Panc1 (cell line): ENCODE results near the gene MYH10. TPM values are rescaled to one million over a fixed set of nuclear protein-coding genes. Genes with fewer than 3 reads are reported as not detected.

ENCODE experiments used
- ATAC-seq: fragments of 200-7000 bp; cut with Tn5 transposase; 2 replicates; pipeline ENCODE4 v1.9.1; 2020; ENCODE audit warnings: mild to moderate bottlenecking, moderate library complexity
- BruUV-seq: library from RNA; stranded (reverse); fragments of 400-500 nt; replicated peaks from 2 replicates; lab custom pipeline; 2021; lab: Mats Ljungman, UMichigan
- CTCF ChIA-PET: fragments of 300-600 bp; sonication (Branson Sonifier 250); formaldehyde crosslinking; loops from one replicate; lab custom pipeline; 2022; ENCODE audit warnings: antibody characterized with exemption; lab: Charles Lee
- POLR2A ChIA-PET: fragments of 300-600 bp; sonication (Branson Sonifier 250); formaldehyde crosslinking; loops from one replicate; lab custom pipeline; 2022; ENCODE audit warnings: antibody characterized with exemption; lab: Charles Lee
- DNase-seq: peaks from one replicate; pipeline ENCODE4 v3.0.0-alpha.2; 2010; ENCODE audit warnings: low read depth, low spot score
- H3K27ac ChIP-seq: 2 replicates; pipeline ENCODE4 v1.5.1; 2011; ENCODE audit warnings: mild to moderate bottlenecking, low read length, inconsistent platforms
- H3K27me3 ChIP-seq: fragments of 200-500 bp; sonication (Bioruptor generic); 2 replicates; pipeline ENCODE4 v1.6.0; 2014; ENCODE audit warnings: low read length, inconsistent platforms; ENCODE audit not compliant: control insufficient read depth, insufficient read depth
- H3K36me3 ChIP-seq: fragments of 200-500 bp; sonication (Bioruptor generic); 2 replicates; pipeline ENCODE4 v1.5.1; 2014; ENCODE audit warnings: inconsistent platforms, mild to moderate bottlenecking, low read length, moderate library complexity; ENCODE audit not compliant: control insufficient read depth, insufficient read depth
- H3K4me1 ChIP-seq: 2 replicates; pipeline ENCODE4 v1.5.1; 2011; ENCODE audit warnings: inconsistent platforms, mild to moderate bottlenecking, low read length, moderate library complexity; ENCODE audit not compliant: control insufficient read depth, insufficient read depth
- H3K4me3 ChIP-seq, 2 experiments: 2 replicates each; pipeline ENCODE4 v1.5.1; 2011 to 2012; ENCODE audit warnings: low read depth in 2 of 2, low read length in 2 of 2, mild to moderate bottlenecking in 2 of 2, inconsistent platforms in 1 of 2, moderate library complexity in 1 of 2
- H3K9me3 ChIP-seq: fragments of 200-500 bp; sonication (Bioruptor generic); 2 replicates; pipeline ENCODE4 v1.5.1; 2014; ENCODE audit warnings: low read depth, mild to moderate bottlenecking, inconsistent platforms, low read length, moderate library complexity; ENCODE audit not compliant: control insufficient read depth, insufficient read depth
- CTCF ChIP-seq: fragments of 450-650 bp; IDR thresholded peaks from 2 replicates; pipeline ENCODE4 v1.5.1; 2017; ENCODE audit warnings: mild to moderate bottlenecking
- POLR2AphosphoS5 ChIP-seq: IDR thresholded peaks from 2 replicates; pipeline ENCODE4 v1.6.1; 2012; ENCODE audit warnings: mild to moderate bottlenecking, low read depth, low read length, moderate library complexity
- SIN3A ChIP-seq: IDR thresholded peaks from 2 replicates; pipeline ENCODE4 v1.6.1; 2012; ENCODE audit warnings: low read depth, mild to moderate bottlenecking, low read length, moderate library complexity, borderline replicate concordance; ENCODE audit not compliant: insufficient read depth
- TCF7L2 ChIP-seq: IDR thresholded peaks from 2 replicates; pipeline ENCODE4 v1.6.1; 2011; ENCODE audit warnings: mild to moderate bottlenecking, low read depth, low read length, inconsistent platforms
- in situ Hi-C: cut with HindIII; loops from 2 replicates; pipeline ENCODE4 v1.10.0; 2016; ENCODE audit warnings: low sequenced_read_pairs, low pct_unique_long_range_greater_than_20kb
- intact Hi-C: fragments of 100-400 bp; cut with micrococcal nuclease; formaldehyde crosslinking; loops from one replicate; pipeline ENCODE4 v1.10.0; 2022; ENCODE audit not compliant: unreplicated experiment
- total RNA-seq: library from RNA; stranded (reverse); gene quantifications from one replicate; pipeline ENCODE4 v1.2.1, GENCODE V29; 2021; ENCODE audit not compliant: unreplicated experiment
- TF ChIP-seq, protein P1 (sequence below), 2 experiments: IDR thresholded peaks; 2 replicates each; pipeline ENCODE4 v1.6.1; 2011 to 2012; ENCODE audit warnings: low read depth in 2 of 2, control low read depth in 1 of 2, low read length in 1 of 2, mild to moderate bottlenecking in 1 of 2, moderate library complexity in 1 of 2; ENCODE audit not compliant: insufficient read depth in 1 of 2

Gene MYH10
- total RNA-seq, 1 experiment from 2014 or later: 36.5 TPM

DNA sequence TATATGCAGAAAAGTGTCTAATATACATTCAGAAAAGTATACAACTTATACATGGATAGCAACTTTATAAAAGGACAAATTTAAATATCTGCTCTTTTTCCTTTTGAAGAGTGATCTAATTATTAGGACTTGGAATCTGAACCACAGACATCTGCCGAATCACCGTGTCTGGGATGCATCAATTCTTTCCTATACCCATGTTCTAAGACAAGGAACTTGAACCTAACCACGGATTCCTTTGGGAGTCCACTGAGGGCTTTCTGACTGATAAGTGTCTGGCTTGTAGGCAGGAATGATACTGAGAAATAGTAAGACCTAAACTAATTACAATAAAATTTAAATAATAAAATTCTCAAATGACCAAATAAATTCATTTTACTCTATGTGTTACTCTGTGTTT is 140.7 kb downstream of the MYH10 start:
- H3K9me3 ChIP-seq: no peaks in the 10 kb centered on the region
- ChIA-PET CTCF (no interaction called here), POLR2A (no interaction called here)
- intact Hi-C loops (no loop called here), in situ Hi-C loops (no loop called here)
- H3K27me3 ChIP-seq: no peaks in the 10 kb centered on the region
- H3K36me3 ChIP-seq: no peaks in the 10 kb centered on the region
- H3K4me1 ChIP-seq: no peaks in the 10 kb centered on the region
- BruUV-seq: no TSS peak
- no peak overlapping the region for H3K27ac ChIP-seq
- DNase-seq: no peak
- no peak for ATAC-seq
- no peak overlapping the region for H3K4me3 ChIP-seq
- TF ChIP-seq, protein P1, sequence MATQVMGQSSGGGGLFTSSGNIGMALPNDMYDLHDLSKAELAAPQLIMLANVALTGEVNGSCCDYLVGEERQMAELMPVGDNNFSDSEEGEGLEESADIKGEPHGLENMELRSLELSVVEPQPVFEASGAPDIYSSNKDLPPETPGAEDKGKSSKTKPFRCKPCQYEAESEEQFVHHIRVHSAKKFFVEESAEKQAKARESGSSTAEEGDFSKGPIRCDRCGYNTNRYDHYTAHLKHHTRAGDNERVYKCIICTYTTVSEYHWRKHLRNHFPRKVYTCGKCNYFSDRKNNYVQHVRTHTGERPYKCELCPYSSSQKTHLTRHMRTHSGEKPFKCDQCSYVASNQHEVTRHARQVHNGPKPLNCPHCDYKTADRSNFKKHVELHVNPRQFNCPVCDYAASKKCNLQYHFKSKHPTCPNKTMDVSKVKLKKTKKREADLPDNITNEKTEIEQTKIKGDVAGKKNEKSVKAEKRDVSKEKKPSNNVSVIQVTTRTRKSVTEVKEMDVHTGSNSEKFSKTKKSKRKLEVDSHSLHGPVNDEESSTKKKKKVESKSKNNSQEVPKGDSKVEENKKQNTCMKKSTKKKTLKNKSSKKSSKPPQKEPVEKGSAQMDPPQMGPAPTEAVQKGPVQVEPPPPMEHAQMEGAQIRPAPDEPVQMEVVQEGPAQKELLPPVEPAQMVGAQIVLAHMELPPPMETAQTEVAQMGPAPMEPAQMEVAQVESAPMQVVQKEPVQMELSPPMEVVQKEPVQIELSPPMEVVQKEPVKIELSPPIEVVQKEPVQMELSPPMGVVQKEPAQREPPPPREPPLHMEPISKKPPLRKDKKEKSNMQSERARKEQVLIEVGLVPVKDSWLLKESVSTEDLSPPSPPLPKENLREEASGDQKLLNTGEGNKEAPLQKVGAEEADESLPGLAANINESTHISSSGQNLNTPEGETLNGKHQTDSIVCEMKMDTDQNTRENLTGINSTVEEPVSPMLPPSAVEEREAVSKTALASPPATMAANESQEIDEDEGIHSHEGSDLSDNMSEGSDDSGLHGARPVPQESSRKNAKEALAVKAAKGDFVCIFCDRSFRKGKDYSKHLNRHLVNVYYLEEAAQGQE (IDR thresholded peaks at IDR 0.05; ENCODE audit: insufficient read depth in 1 of 2, low read depth in 2 of 2, low read length in 1 of 2): no peak
- no peak for TF ChIP-seq TCF7L2

DNA sequence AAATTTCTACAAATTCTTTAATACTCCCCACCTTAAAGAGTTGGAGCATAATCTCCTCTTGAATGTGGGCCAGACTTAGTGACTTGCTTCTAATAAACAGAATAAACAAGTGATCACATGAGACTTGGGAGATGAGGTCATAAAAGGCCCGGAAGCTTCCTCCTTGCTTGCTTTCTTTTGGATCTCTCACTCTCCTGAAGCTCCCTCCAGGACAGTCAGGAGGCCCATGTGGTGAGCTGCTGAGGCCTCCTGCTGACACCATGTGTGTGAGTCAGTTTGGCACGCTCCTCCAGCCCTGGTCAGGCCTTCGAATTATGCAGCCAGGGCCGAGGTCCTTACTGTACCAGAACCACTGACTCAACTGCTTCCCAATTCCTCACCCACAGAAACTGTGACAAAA is 141.6 kb downstream of the MYH10 start:
- Histone ChIP-seq H3K27me3 (no peaks in the 10 kb centered on the region), H3K36me3 (no peaks in the 10 kb centered on the region), H3K27ac (no peak overlapping the region), H3K4me3 (no peak overlapping the region), H3K9me3 (no peaks in the 10 kb centered on the region), H3K4me1 (no peaks in the 10 kb centered on the region)
- DNase-seq: peak; percentile 25
- CTCF ChIA-PET: no interaction called here
- no TSS peak for BruUV-seq
- intact Hi-C loops (no loop called here), in situ Hi-C loops (no loop called here)
- TF ChIP-seq, protein P1 (IDR thresholded peaks at IDR 0.05; ENCODE audit: insufficient read depth in 1 of 2, low read depth in 2 of 2, low read length in 1 of 2): no peak
- TF ChIP-seq TCF7L2 (no peak), POLR2AphosphoS5 (no peak), SIN3A (no peak), CTCF (no peak)
- POLR2A ChIA-PET: no interaction called here
- peak; percentile 68 for ATAC-seq
